PFSK-1 (cell line): ENCODE results near the gene RBBP9.
A peak's percentile ranks its signal among the peaks of the same experiment; 100 is the strongest.

Source experiments
- FOXP2 ChIP-seq: optimal IDR thresholded peaks from 2 replicates; pipeline ENCODE3; 2011; ENCODE audit warnings: borderline replicate concordance, control low read depth, inconsistent platforms; ENCODE audit not compliant: insufficient read depth; ENCODE audit errors: extremely low read length, extremely low read depth
- POLR2AphosphoS5 ChIP-seq: IDR thresholded peaks from 2 replicates; pipeline ENCODE4 v1.6.1; 2012; ENCODE audit warnings: low read depth, mild to moderate bottlenecking, control low read depth, low read length, moderate library complexity
- REST ChIP-seq, 2 experiments: IDR thresholded peaks; 2 replicates each; pipeline versions ENCODE4 v1.6.1 to v1.8.0; 2011 to 2012; ENCODE audit warnings: low read depth in 2 of 2, low read length in 2 of 2, control low read depth in 1 of 2, inconsistent platforms in 1 of 2, mild to moderate bottlenecking in 1 of 2, moderate library complexity in 1 of 2; ENCODE audit not compliant: insufficient read depth in 1 of 2
- SIN3A ChIP-seq: IDR thresholded peaks from 2 replicates; pipeline ENCODE4 v1.6.1; 2012; ENCODE audit warnings: mild to moderate bottlenecking, low read length, moderate library complexity, borderline replicate concordance; ENCODE audit not compliant: insufficient read depth
- TAF1 ChIP-seq: IDR thresholded peaks from 2 replicates; pipeline ENCODE4 v1.6.1; 2012; ENCODE audit warnings: low read length, control low read depth, borderline replicate concordance; ENCODE audit not compliant: insufficient read depth

The RBBP9 gene

DNA sequence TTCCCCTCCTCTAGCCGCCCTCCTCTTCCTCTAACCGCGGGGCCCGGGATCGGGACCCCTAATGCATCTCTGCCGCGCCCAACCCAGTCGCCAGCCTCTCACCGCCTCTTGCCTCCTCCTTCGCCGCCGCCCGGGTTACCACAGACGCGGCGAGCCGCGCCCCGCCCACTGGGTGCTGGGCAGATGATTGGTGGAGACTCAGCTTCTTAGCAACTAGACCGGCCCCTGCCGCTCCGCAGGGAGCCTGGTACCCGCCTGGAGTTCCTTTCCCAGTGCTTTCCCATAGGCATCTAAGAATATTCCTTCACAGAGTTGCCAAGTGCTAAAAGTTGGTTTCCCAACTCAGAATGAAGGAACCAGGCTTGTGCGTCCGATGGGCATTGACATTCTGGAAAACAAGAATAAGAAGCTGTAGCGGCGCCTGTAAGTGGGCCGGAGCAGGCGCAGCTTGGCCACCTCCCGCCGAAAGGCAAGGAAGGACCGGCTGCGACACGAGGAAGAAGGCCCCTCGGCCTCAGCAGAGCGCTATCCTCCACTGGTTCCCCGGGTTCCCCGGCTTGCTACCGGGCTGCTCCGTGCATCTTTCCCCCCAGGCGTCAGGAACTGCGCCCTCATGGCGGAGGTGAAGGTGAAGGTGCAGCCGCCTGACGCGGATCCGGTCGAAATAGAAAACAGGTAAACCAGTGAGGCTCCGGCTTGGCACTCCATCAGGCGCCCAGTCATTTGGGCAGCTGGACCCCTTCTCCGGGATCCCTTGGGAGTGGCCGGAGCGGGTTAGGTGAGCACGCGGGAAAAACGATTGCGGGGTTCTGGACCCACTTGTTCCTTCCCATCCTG lies 29.9 kb downstream of the RBBP9 start, which contains the start of the genes DZANK1 and POLR3F:
Gene DZANK1, minus strand, starts transcription at position 137 of the 837 bp plus-strand sequence. CDS start 1,672 bp downstream, outside the sequence.
Gene POLR3F, plus strand, starts transcription at position 497 of the 837 bp plus-strand sequence. Its CDS starts 117 bp downstream, at position 614.
- TF ChIP-seq TAF1 (peak; percentile 41; the same call in 1 of the 2 replicates), FOXP2 (no peak), REST (IDR thresholded peaks at IDR 0.05; ENCODE audit: insufficient read depth in 1 of 2, low read depth in 2 of 2, low read length in 2 of 2) (no peak), POLR2AphosphoS5 (peak; percentile 64; the same call in 1 of the 2 replicates), SIN3A (peak; percentile 89; the same call in 1 of the 2 replicates)

GRCh38 chr20:18466574-18466893 lies 30.5 kb downstream of the RBBP9 start:
- TF ChIP-seq POLR2AphosphoS5 = peak; percentile 26; the same call in 1 of the 2 replicates
- no peak for TF ChIP-seq REST (IDR thresholded peaks at IDR 0.05; ENCODE audit: insufficient read depth in 1 of 2, low read depth in 2 of 2, low read length in 2 of 2)
- TF ChIP-seq FOXP2 = no peak

DNA sequence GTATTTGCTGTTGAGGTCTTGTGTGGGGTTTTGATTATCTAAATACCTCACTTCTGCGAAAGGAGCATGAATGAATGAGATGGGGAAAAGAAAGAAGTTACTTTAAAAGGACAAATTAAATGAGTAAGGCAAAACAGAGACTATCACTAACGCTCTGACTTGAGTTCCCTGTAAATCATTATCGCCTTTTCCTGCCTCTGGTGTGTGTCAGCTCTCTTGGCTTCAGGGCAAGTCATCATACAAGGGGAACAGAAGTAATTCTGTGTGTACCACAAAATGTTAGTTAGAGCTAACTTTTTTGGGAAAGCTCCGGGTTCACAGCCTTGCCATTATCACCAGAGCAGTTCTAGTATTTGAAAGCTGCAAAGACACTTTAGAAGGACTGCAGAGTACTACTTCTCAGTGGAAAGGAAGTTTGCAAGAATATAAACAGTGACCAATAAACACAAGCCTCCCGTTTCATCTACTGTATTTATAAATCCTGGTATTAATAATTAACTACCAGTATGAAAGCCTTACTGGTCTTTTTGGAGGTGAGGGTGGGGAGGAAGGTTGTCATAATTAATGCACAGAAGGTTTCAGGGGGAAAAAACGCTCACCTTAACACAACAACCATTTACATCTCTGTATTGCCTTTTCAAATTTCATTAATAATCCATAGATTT lies 31.4 kb downstream of the RBBP9 start:
- no peak for TF ChIP-seq REST (IDR thresholded peaks at IDR 0.05; ENCODE audit: insufficient read depth in 1 of 2, low read depth in 2 of 2, low read length in 2 of 2)
- no peak for TF ChIP-seq TAF1
- no peak for TF ChIP-seq FOXP2
- TF ChIP-seq SIN3A = no peak
- no peak for TF ChIP-seq POLR2AphosphoS5

DNA sequence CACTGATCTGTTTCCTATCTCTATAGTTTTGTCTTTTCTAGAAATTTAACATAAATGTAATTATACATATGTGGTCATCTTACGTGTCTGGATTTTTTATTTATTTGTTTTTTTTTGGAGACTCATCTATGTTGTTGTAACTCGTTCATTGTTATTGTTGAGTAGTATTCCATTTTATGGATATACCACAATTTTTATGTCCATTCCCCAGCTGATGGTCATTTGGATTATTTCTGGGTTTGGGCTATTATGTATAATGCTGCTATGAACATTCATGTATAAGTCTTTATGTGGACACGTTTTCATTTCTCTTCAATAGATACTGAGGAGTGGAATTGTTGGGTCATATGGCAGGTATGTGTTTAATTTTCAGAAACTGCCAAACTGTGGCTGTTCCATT lies 40.4 kb downstream of the RBBP9 start:
- TF ChIP-seq POLR2AphosphoS5 (no peak), FOXP2 (no peak), TAF1 (no peak)

GRCh38 chr20:18443886-18444285 lies 53.1 kb downstream of the RBBP9 start:
- no peak for TF ChIP-seq SIN3A
- TF ChIP-seq FOXP2 = no peak
- no peak for TF ChIP-seq POLR2AphosphoS5
- TF ChIP-seq TAF1 = no peak
- no peak for TF ChIP-seq REST (IDR thresholded peaks at IDR 0.05; ENCODE audit: insufficient read depth in 1 of 2, low read depth in 2 of 2, low read length in 2 of 2)
